ENCODE results near the gene RABGAP1L.

Gene RABGAP1L

GRCh38 chr1:174788981-174789380, 629.7 kb downstream of the RABGAP1L start:
- TF ChIP-seq POLR2A (IDR thresholded peaks at IDR 0.05; ENCODE audit: low read depth, low read length) (no peak), TAF1 (IDR thresholded peaks at IDR 0.05; ENCODE audit: low read depth, low read length) (no peak), POU2F2 (IDR thresholded peaks at IDR 0.05; ENCODE audit: low read depth, low read length) (no peak), POLR2AphosphoS5 (IDR thresholded peaks at IDR 0.05; ENCODE audit: low read depth, low read length) (no peak), SPI1 (IDR thresholded peaks at IDR 0.05; ENCODE audit: low read depth, low read length) (no peak), PAX5 (IDR thresholded peaks at IDR 0.05; ENCODE audit: insufficient read depth, low read length, severe bottlenecking) (no peak)
- FAIRE-seq (no peak), DNase-seq (ENCODE audit: insufficient read length, low spot score) (no peak)

DNA sequence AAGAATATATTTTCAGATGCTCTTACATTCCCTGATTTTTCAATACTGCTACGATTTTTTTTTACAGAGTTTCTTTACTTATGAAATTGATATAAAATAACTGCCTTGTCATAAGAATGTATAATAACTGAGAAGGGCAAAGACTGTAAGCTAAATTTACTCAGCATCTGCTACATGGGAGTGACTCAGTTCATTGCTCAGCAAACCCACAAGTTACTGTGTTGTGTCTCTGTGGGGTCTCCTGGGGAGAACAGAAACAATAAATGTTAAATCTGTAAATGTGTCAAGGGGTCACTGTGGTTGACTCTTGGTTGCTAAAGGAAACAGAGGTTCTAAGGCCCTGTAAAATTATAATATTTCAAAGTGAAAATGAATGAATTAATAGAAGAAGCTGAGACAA, 630.1 kb downstream of the RABGAP1L start:
- FAIRE-seq (peak; percentile 82), DNase-seq (ENCODE audit: insufficient read length, low spot score) (peak; percentile 18)
- TF ChIP-seq SPI1 (IDR thresholded peaks at IDR 0.05; ENCODE audit: low read depth, low read length) (peak; percentile 44; the same call in 1 of the 2 replicates), TAF1 (IDR thresholded peaks at IDR 0.05; ENCODE audit: low read depth, low read length) (no peak)

- FAIRE-seq, result peak; percentile 5
- no peak for TF ChIP-seq POU2F2 (IDR thresholded peaks at IDR 0.05; ENCODE audit: low read depth, low read length)
- no peak for TF ChIP-seq SPI1 (IDR thresholded peaks at IDR 0.05; ENCODE audit: low read depth, low read length)
- TF ChIP-seq PAX5 (IDR thresholded peaks at IDR 0.05; ENCODE audit: insufficient read depth, low read length, severe bottlenecking), result no peak
- TF ChIP-seq POLR2AphosphoS5 (IDR thresholded peaks at IDR 0.05; ENCODE audit: low read depth, low read length), result no peak
- TF ChIP-seq POLR2A (IDR thresholded peaks at IDR 0.05; ENCODE audit: low read depth, low read length), result no peak
- TF ChIP-seq TAF1 (IDR thresholded peaks at IDR 0.05; ENCODE audit: low read depth, low read length), result no peak
- no peak for DNase-seq (ENCODE audit: insufficient read length, low spot score)
These were observed 632.5 kb downstream of the RABGAP1L start for GRCh38 chr1:174791863-174792262.

DNA sequence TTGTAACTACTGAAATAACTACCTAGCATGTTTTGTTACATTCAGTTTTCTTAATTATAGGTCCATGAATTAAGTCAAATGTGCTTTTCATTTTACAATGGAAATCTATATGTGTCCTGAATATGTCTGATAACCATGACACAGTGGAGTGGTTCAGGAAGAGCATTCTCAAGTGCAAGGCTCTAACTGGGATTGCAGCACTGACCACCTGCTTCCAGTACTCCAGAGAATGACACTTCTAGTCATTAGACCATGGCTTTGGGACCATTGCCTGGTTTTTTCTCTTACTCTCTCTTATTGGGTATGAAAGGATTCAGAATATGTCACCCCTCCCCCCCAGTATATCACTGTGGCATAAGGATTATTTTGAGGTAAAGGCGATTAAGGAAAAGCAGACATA, 635.5 kb downstream of the RABGAP1L start:
- no peak for DNase-seq (ENCODE audit: insufficient read length, low spot score)
- TF ChIP-seq POLR2A (IDR thresholded peaks at IDR 0.05; ENCODE audit: low read depth, low read length) (no peak), PAX5 (IDR thresholded peaks at IDR 0.05; ENCODE audit: insufficient read depth, low read length, severe bottlenecking) (no peak), SPI1 (IDR thresholded peaks at IDR 0.05; ENCODE audit: low read depth, low read length) (no peak), POU2F2 (IDR thresholded peaks at IDR 0.05; ENCODE audit: low read depth, low read length) (no peak), TAF1 (IDR thresholded peaks at IDR 0.05; ENCODE audit: low read depth, low read length) (no peak), POLR2AphosphoS5 (IDR thresholded peaks at IDR 0.05; ENCODE audit: low read depth, low read length) (no peak)
- no peak for FAIRE-seq

DNA sequence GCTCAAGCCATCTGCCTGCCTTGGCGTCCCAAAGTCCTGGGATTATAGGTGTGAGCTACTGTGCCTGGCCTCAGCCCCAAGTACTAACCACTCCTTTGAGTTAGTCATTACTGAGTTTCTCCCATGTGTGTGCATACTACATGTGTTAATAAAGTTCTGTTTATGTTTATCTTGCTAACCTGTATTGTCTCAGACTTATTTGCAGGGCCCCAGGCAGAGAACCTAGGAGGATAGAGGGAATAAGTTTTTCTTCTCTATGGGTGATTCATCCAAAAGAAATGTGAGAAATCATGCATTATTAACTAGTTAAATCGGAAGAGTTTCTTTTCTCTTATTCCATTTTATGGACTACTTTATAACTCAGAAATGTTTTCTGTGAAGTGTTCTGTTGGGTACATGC, 636.5 kb downstream of the RABGAP1L start:
- TF ChIP-seq POLR2AphosphoS5 (IDR thresholded peaks at IDR 0.05; ENCODE audit: low read depth, low read length), result no peak
- no peak for TF ChIP-seq POU2F2 (IDR thresholded peaks at IDR 0.05; ENCODE audit: low read depth, low read length)
- no peak for TF ChIP-seq SPI1 (IDR thresholded peaks at IDR 0.05; ENCODE audit: low read depth, low read length)
- no peak for TF ChIP-seq PAX5 (IDR thresholded peaks at IDR 0.05; ENCODE audit: insufficient read depth, low read length, severe bottlenecking)
- no peak for TF ChIP-seq TAF1 (IDR thresholded peaks at IDR 0.05; ENCODE audit: low read depth, low read length)
- no peak for TF ChIP-seq POLR2A (IDR thresholded peaks at IDR 0.05; ENCODE audit: low read depth, low read length)
- FAIRE-seq (no peak), DNase-seq (ENCODE audit: insufficient read length, low spot score) (no peak)

DNA sequence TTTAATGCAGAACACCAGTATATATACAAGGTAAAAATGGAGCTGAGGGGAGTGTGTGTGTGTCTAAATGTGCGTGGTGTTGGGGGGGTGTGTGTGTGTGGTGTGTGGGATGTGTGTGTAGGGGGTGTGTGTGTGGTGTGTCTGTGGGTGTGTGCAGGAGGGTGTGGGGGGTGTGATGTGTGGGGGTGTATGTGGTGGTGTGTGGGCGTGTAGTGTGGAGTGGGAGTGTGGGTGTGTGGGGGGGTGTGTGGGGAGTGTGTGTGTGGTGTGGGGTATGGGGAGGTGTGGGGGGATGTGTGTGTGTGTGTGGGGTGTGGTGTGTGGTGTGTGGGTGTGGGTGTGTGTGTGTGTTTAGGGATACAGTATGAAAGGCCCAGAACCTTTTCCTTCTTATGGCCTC, 638.1 kb downstream of the RABGAP1L start:
- DNase-seq (ENCODE audit: insufficient read length, low spot score) (no peak), FAIRE-seq (peak; percentile 20)
- TF ChIP-seq PAX5 (IDR thresholded peaks at IDR 0.05; ENCODE audit: insufficient read depth, low read length, severe bottlenecking) (no peak), TAF1 (IDR thresholded peaks at IDR 0.05; ENCODE audit: low read depth, low read length) (no peak), POLR2A (IDR thresholded peaks at IDR 0.05; ENCODE audit: low read depth, low read length) (no peak), POLR2AphosphoS5 (IDR thresholded peaks at IDR 0.05; ENCODE audit: low read depth, low read length) (no peak), POU2F2 (IDR thresholded peaks at IDR 0.05; ENCODE audit: low read depth, low read length) (no peak), SPI1 (IDR thresholded peaks at IDR 0.05; ENCODE audit: low read depth, low read length) (no peak)

- no peak for FAIRE-seq
- no peak for DNase-seq (ENCODE audit: insufficient read length, low spot score)
- TF ChIP-seq PAX5 (IDR thresholded peaks at IDR 0.05; ENCODE audit: insufficient read depth, low read length, severe bottlenecking) (no peak), TAF1 (IDR thresholded peaks at IDR 0.05; ENCODE audit: low read depth, low read length) (no peak), POLR2A (IDR thresholded peaks at IDR 0.05; ENCODE audit: low read depth, low read length) (no peak), SPI1 (IDR thresholded peaks at IDR 0.05; ENCODE audit: low read depth, low read length) (no peak), POU2F2 (IDR thresholded peaks at IDR 0.05; ENCODE audit: low read depth, low read length) (no peak)
These were observed 639.8 kb downstream of the RABGAP1L start for GRCh38 chr1:174799136-174799479.

GRCh38 chr1:174800216-174800851, 641.0 kb downstream of the RABGAP1L start:
- TF ChIP-seq POLR2A (IDR thresholded peaks at IDR 0.05; ENCODE audit: low read depth, low read length) (no peak), POU2F2 (IDR thresholded peaks at IDR 0.05; ENCODE audit: low read depth, low read length) (no peak), PAX5 (IDR thresholded peaks at IDR 0.05; ENCODE audit: insufficient read depth, low read length, severe bottlenecking) (no peak), POLR2AphosphoS5 (IDR thresholded peaks at IDR 0.05; ENCODE audit: low read depth, low read length) (no peak), SPI1 (IDR thresholded peaks at IDR 0.05; ENCODE audit: low read depth, low read length) (no peak), TAF1 (IDR thresholded peaks at IDR 0.05; ENCODE audit: low read depth, low read length) (no peak)
- DNase-seq (ENCODE audit: insufficient read length, low spot score), result no peak
- peak; percentile 67 for FAIRE-seq

GRCh38 chr1:174800876-174801275, 641.6 kb downstream of the RABGAP1L start:
- TF ChIP-seq POLR2AphosphoS5 (IDR thresholded peaks at IDR 0.05; ENCODE audit: low read depth, low read length) (no peak), POLR2A (IDR thresholded peaks at IDR 0.05; ENCODE audit: low read depth, low read length) (no peak), SPI1 (IDR thresholded peaks at IDR 0.05; ENCODE audit: low read depth, low read length) (no peak), PAX5 (IDR thresholded peaks at IDR 0.05; ENCODE audit: insufficient read depth, low read length, severe bottlenecking) (no peak), TAF1 (IDR thresholded peaks at IDR 0.05; ENCODE audit: low read depth, low read length) (no peak), POU2F2 (IDR thresholded peaks at IDR 0.05; ENCODE audit: low read depth, low read length) (no peak)
- DNase-seq (ENCODE audit: insufficient read length, low spot score) (no peak), FAIRE-seq (no peak)

- no peak for FAIRE-seq
- TF ChIP-seq POLR2A (IDR thresholded peaks at IDR 0.05; ENCODE audit: low read depth, low read length) (no peak), TAF1 (IDR thresholded peaks at IDR 0.05; ENCODE audit: low read depth, low read length) (no peak), SPI1 (IDR thresholded peaks at IDR 0.05; ENCODE audit: low read depth, low read length) (no peak), PAX5 (IDR thresholded peaks at IDR 0.05; ENCODE audit: insufficient read depth, low read length, severe bottlenecking) (no peak), POLR2AphosphoS5 (IDR thresholded peaks at IDR 0.05; ENCODE audit: low read depth, low read length) (no peak), POU2F2 (IDR thresholded peaks at IDR 0.05; ENCODE audit: low read depth, low read length) (no peak)
- no peak for DNase-seq (ENCODE audit: insufficient read length, low spot score)
These were observed 650.5 kb downstream of the RABGAP1L start for GRCh38 chr1:174809755-174810280.
